MM.1S (cell line): ENCODE measurements around the gene FOXN3.

Experiments
- DNase-seq: peaks from one replicate; pipeline ENCODE4 v3.0.0-alpha.2; 2015
- H2AFZ ChIP-seq: fragments of 300-600 bp; sonication (generic); 2 replicates; pipeline ENCODE4 v1.6.0; 2016; ENCODE audit warnings: antibody characterized with exemption, low read length
- H3F3A ChIP-seq: fragments of 300-600 bp; sonication (generic); 2 replicates; pipeline ENCODE4 v1.6.1; 2016; ENCODE audit warnings: mild to moderate bottlenecking, antibody characterized with exemption, low read length, moderate library complexity, mixed read lengths; ENCODE audit not compliant: insufficient read depth
- H3K27ac ChIP-seq: fragments of 300-600 bp; sonication (generic); 2 replicates; pipeline ENCODE4 v1.5.1; 2016; ENCODE audit warnings: mild to moderate bottlenecking, low read length
- H3K27me3 ChIP-seq: fragments of 300-600 bp; sonication (generic); replicated peaks from 2 replicates; pipeline ENCODE4 v1.6.0; 2016; ENCODE audit warnings: low read length; ENCODE audit not compliant: insufficient read depth
- H3K36me3 ChIP-seq: fragments of 300-600 bp; sonication (generic); replicated peaks from 2 replicates; pipeline ENCODE4 v1.6.1; 2016; ENCODE audit warnings: mild to moderate bottlenecking, low read length, mixed read lengths; ENCODE audit not compliant: insufficient read depth
- H3K4me1 ChIP-seq: fragments of 300-600 bp; sonication (generic); 2 replicates; pipeline ENCODE4 v1.6.1; 2016; ENCODE audit warnings: low read length, mixed read lengths
- H3K4me2 ChIP-seq: fragments of 300-600 bp; sonication (generic); 2 replicates; pipeline ENCODE4 v1.6.0; 2016; ENCODE audit warnings: low read depth, low read length
- H3K4me3 ChIP-seq: fragments of 300-600 bp; sonication (generic); 2 replicates; pipeline ENCODE4 v1.5.1; 2016; ENCODE audit warnings: low read length, mixed read lengths
- H3K79me2 ChIP-seq: fragments of 300-600 bp; sonication (generic); 2 replicates; pipeline ENCODE4 v1.6.1; 2016; ENCODE audit warnings: mixed run types, low read length, mixed read lengths
- H3K9ac ChIP-seq: fragments of 300-600 bp; sonication (generic); 2 replicates; pipeline ENCODE4 v1.6.1; 2016; ENCODE audit warnings: low read length, mixed read lengths
- H3K9me2 ChIP-seq: fragments of 300-600 bp; sonication (generic); replicated peaks from 2 replicates; pipeline ENCODE4 v1.6.1; 2016; ENCODE audit warnings: mild to moderate bottlenecking, low read length, mixed read lengths; ENCODE audit not compliant: insufficient read depth
- H3K9me3 ChIP-seq: fragments of 300-600 bp; sonication (generic); replicated peaks from 2 replicates; pipeline ENCODE4 v1.6.1; 2016; ENCODE audit warnings: mild to moderate bottlenecking, low read length, mixed read lengths; ENCODE audit not compliant: insufficient read depth
- H4K20me1 ChIP-seq: fragments of 300-600 bp; sonication (generic); 2 replicates; pipeline ENCODE4 v1.6.1; 2016; ENCODE audit warnings: mild to moderate bottlenecking, low read length, moderate library complexity, mixed read lengths; ENCODE audit not compliant: insufficient read depth
- EZH2 ChIP-seq: fragments of 300-600 bp; sonication (generic); optimal IDR thresholded peaks from 2 replicates; pipeline ENCODE3; 2017; ENCODE audit warnings: low read depth, mild to moderate bottlenecking, antibody characterized with exemption, low read length, mixed read lengths
- EZH2phosphoT487 ChIP-seq: fragments of 300-600 bp; sonication (generic); IDR thresholded peaks from 2 replicates; pipeline ENCODE4 v1.6.1; 2018; ENCODE audit warnings: antibody characterized with exemption, low read length
- TF ChIP-seq, protein P1 (sequence below): fragments of 300-600 bp; sonication (generic); IDR thresholded peaks from 2 replicates; pipeline ENCODE4 v1.5.1; 2016; ENCODE audit warnings: antibody characterized with exemption, low read length, mixed read lengths

The FOXN3 gene

GRCh38 chr14:89243741-89244140 is 173.3 kb downstream of the FOXN3 start:
- DNase-seq = no peak
- Histone ChIP-seq H3K9me2 (no peaks in the 10 kb centered on the region), H4K20me1 (no peaks in the 10 kb centered on the region), H2AFZ (no peak overlapping the region), H3K27me3 (no peaks in the 10 kb centered on the region), H3K4me1 (no peaks in the 10 kb centered on the region), H3K9me3 (no peaks in the 10 kb centered on the region), H3K4me3 (no peak overlapping the region), H3F3A (no peaks in the 10 kb centered on the region), H3K9ac (no peak overlapping the region), H3K4me2 (no peak overlapping the region), H3K27ac (no peak overlapping the region), H3K36me3 (no peaks in the 10 kb centered on the region), H3K79me2 (peaks cover 16% of the 10 kb centered on the region)
- TF ChIP-seq, protein P1, sequence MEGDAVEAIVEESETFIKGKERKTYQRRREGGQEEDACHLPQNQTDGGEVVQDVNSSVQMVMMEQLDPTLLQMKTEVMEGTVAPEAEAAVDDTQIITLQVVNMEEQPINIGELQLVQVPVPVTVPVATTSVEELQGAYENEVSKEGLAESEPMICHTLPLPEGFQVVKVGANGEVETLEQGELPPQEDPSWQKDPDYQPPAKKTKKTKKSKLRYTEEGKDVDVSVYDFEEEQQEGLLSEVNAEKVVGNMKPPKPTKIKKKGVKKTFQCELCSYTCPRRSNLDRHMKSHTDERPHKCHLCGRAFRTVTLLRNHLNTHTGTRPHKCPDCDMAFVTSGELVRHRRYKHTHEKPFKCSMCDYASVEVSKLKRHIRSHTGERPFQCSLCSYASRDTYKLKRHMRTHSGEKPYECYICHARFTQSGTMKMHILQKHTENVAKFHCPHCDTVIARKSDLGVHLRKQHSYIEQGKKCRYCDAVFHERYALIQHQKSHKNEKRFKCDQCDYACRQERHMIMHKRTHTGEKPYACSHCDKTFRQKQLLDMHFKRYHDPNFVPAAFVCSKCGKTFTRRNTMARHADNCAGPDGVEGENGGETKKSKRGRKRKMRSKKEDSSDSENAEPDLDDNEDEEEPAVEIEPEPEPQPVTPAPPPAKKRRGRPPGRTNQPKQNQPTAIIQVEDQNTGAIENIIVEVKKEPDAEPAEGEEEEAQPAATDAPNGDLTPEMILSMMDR = no peak
- TF ChIP-seq EZH2phosphoT487 (no peak), EZH2 (no peak)

- Histone ChIP-seq H3K4me2 (no peak overlapping the region), H3K79me2 (peaks cover 16% of the 10 kb centered on the region), H3K9me3 (no peaks in the 10 kb centered on the region), H3K27ac (no peak overlapping the region), H3K27me3 (no peaks in the 10 kb centered on the region), H3K4me3 (no peak overlapping the region), H3K9ac (no peak overlapping the region), H3K36me3 (no peaks in the 10 kb centered on the region), H3F3A (no peaks in the 10 kb centered on the region), H3K9me2 (no peaks in the 10 kb centered on the region), H3K4me1 (no peaks in the 10 kb centered on the region), H2AFZ (no peak overlapping the region), H4K20me1 (no peaks in the 10 kb centered on the region)
- TF ChIP-seq, protein P1 = no peak
- no peak for TF ChIP-seq EZH2
- TF ChIP-seq EZH2phosphoT487 = no peak
- no peak for DNase-seq
Measured at GRCh38 chr14:89243286-89243685, 173.7 kb downstream of the FOXN3 start.

- H3K79me2 ChIP-seq = peaks cover 20% of the 10 kb centered on the region
- TF ChIP-seq EZH2 = no peak
- TF ChIP-seq EZH2phosphoT487 = no peak
- TF ChIP-seq, protein P1 = no peak
Measured at GRCh38 chr14:89242652-89243279, 174.3 kb downstream of the FOXN3 start.

More at GRCh38 chr14:89242652-89243279, 174.3 kb downstream of the FOXN3 start:
- no peak overlapping the region for H3K4me3 ChIP-seq
- H3K9me2 ChIP-seq = no peaks in the 10 kb centered on the region
- no peaks in the 10 kb centered on the region for H4K20me1 ChIP-seq
- H3K9me3 ChIP-seq = no peaks in the 10 kb centered on the region
- no peaks in the 10 kb centered on the region for H3K27me3 ChIP-seq
- no peak overlapping the region for H3K9ac ChIP-seq
- no peak overlapping the region for H2AFZ ChIP-seq
- H3K4me1 ChIP-seq = no peaks in the 10 kb centered on the region
- no peaks in the 10 kb centered on the region for H3K36me3 ChIP-seq
- H3K4me2 ChIP-seq = no peak overlapping the region
- no peaks in the 10 kb centered on the region for H3F3A ChIP-seq
- no peak for DNase-seq
- no peak overlapping the region for H3K27ac ChIP-seq
